ENCODE measurements around the gene NME8.
A peak's percentile ranks its signal among the peaks of the same experiment; 100 is the strongest.
"Not testable (repeated sequence)": the region's sequence is repeated elsewhere in the genome, so short reads cannot be mapped to it uniquely, and the experiment has no call there.

NME8 gene, protein sequence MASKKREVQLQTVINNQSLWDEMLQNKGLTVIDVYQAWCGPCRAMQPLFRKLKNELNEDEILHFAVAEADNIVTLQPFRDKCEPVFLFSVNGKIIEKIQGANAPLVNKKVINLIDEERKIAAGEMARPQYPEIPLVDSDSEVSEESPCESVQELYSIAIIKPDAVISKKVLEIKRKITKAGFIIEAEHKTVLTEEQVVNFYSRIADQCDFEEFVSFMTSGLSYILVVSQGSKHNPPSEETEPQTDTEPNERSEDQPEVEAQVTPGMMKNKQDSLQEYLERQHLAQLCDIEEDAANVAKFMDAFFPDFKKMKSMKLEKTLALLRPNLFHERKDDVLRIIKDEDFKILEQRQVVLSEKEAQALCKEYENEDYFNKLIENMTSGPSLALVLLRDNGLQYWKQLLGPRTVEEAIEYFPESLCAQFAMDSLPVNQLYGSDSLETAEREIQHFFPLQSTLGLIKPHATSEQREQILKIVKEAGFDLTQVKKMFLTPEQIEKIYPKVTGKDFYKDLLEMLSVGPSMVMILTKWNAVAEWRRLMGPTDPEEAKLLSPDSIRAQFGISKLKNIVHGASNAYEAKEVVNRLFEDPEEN

DNA sequence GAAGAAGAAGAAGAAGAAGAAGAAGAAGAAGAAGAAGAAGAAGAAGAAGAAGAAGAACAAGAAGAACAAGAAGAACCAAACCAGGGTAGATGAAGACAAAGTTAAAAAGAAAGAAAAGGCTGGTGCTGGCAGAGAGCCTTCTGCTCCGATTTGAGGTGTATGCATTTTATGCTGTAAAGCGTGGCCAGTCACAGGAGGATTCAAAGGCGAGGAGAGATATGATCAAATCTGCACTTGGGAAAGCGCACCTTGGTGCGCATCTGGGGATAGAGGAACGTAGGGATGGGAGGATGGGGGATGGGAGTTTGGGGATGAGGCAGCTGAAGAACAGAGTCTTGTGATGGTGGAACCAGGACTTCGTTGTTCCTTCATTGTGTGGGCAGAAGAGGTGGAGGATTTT lies at the start of gene NME8:
Gene NME8, plus strand, starts transcription at position 301 of the 400 bp plus-strand sequence. CDS start 1,670 bp downstream, outside the sequence.
- DNase-seq (ENCODE audit: low read depth): no peak

DNA sequence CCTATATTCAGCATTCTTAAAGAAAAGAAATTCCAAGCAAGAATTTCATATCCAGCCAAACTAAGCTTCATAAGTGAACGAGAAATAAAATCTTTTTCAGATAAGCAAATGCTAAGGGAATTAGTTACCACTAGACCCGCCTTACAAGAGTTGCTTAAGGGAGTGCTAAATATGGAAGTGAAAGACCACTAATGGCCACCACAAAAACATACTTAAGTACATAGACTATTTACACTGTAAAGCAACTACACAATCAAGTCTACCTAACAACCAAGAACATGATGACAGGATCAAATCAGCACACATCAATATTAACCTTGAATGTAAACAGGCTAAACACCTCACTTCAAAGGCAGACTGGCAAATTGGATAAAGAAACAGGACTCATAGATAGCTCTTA lies 42.2 kb upstream of the NME8 start:
- DNase-seq (ENCODE audit: low read depth): no peak

DNA sequence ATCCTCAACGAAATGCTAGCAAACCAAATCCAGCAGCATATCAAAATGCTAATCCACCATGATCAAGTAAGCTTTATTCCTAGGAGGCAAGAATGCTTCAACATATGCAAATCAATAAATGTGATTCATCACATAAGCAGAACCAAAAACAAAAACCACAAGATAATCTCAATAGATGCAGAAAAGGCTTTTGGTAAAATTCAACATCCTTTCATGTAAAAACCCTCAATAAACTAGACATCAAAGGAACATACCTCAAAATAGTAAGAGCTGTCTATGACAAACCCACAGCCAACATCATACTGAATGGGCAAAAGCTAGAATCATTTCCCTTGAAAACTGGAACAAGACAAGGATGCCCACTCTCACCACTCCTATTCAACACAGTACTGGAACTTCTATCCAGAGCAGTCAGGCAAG lies 36.2 kb upstream of the NME8 start:
- not testable (repeated sequence) for DNase-seq (ENCODE audit: low read depth)

DNA sequence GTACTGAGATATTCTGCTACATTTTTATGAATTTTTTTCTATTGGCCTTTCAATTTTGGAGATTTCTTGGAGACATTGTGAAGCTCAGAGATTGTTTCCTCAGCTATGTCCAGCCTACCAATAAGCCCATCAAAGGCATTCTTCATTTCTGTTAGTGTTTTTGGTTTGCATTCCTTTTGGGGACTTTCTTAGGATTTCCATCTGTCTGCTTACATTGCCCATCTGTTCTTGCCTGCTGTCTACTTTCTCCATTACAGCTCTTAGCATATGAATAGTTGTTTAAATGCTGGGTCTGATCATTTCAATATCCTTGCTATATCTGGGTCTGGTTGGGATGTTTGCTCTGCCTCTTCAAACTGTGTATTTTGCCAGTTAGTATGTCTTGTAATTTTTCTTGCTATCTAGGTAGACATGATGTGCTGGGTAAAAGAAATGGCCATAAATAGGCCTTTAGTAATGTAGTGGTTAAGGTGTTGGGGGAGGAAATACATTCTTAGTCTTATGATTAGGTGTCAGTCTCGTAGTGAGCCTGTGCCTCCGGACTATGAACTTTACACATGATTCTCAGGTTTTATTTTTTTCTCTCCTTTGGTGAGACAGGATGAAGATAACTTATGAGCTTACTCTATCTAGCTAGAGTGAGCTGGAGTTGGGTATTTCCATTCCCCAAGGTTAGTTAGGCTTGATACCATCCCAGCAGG lies 32.6 kb upstream of the NME8 start:
- no peak for DNase-seq (ENCODE audit: low read depth)

DNA sequence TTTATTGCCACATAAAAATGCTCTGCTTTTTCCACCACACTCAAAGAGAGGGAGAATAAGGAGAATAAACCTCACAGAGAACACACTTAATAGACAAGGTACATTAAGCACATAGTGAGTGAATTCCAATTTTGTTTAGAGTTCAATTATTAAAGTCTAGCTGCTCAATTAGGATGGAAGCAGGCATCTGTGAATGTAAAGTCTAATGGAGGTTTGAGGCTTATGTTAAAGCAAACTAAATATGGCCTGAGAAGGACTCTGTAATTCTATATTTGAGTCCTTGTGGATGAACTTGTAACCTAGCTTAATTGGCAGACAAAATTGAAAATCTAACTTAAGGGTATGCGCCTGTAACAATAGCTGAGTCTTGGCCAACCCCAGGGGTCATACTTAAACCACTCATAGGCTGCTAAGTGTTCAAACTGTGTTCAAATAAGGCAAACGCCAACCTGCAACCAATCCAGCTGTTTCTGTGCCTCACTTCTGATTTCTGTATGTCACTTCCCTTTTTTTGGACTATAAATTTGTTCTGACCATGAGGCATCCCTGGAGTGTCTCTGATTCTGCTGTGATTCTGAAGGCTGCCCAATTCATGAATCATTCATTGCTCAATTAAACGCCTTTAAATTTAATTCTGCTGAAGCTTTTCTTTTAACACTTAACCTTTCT lies 31.3 kb upstream of the NME8 start:
- DNase-seq (ENCODE audit: low read depth): no peak

DNA sequence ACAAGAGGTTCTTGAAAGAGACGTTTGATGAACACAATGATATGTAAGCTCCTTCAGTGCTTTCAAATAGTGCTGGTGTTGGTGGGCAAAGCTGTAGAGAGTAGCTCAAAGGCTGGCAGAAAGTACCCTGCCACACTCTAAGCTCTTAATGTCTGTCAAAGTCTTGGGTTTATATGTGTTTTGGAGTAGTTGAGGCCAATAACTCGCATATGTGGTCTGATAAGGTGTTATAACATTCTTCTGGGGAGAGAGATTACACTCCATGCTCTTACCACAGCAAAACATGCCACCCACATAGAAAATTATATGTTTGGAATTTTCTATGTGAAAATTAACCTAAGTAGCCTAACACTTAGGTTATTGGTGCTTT lies 30.8 kb upstream of the NME8 start:
- DNase-seq (ENCODE audit: low read depth): no peak

DNA sequence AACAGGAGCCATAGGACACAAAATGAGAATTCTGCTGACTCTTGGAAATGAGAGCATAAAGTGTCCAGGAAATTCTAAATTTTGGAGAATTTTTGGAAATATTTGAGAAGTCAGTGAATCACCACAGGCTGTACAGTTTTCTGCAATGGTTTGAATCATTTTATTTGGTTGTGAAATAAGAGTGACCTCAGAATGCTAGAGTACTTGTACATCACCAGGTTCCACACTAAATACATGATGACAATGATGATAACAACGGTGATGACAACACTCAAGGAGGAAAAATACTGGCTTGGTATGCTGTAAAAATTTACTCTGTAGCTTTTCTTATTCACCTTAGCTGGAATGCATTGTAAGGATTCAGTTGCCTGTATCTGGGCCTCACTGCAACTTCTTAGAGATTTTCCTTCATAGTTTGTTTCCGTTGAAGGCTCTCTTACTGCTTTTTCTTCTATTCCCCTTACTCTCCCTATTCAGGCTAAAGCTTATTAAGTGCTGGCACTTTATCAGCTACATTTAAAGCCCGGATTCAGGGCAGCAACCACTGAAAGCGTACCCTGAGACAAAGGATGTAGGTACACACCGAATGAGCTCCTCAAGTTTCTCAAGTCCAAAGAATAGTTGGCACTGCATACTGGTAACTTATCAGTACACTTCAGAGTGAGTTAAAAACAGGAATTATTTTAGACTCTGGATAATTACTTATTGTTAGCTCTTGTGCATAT lies 30.2 kb upstream of the NME8 start:
- DNase-seq (ENCODE audit: low read depth): no peak

DNA sequence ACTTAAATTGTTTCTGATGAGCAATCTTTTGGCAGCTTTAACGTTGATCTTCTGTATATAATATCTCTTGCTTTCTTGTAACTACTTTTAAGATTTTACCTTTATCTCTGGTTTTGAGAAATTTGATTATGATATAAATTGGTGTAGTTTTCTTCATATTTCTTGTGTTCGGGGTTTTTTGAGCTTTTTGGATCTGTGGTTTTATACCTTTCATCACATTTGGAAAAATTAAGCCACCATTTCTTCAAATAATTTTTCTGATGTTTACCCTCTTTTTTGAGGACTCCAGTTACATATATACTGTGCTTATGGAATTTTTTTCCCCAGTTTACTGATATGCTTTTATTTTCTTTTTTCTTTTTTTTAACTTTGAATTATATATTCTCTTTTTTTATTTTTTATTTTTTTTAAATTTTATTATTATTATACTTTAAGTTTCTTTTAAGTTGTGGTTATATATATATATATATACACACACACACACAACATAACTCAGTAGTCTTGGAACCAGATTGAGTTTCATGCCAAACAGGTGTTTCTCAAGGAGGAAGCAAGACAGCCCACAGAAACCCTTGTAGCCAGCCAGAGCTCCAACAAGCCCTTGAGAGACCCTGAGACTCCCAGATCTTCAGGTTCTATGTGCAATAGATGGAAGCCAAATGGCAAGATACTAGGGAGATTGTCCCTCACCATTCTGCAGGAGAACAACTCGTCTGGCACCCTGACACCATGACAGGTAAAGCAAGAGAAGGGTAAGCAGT lies 27.5 kb upstream of the NME8 start:
- no peak for DNase-seq (ENCODE audit: low read depth)

DNA sequence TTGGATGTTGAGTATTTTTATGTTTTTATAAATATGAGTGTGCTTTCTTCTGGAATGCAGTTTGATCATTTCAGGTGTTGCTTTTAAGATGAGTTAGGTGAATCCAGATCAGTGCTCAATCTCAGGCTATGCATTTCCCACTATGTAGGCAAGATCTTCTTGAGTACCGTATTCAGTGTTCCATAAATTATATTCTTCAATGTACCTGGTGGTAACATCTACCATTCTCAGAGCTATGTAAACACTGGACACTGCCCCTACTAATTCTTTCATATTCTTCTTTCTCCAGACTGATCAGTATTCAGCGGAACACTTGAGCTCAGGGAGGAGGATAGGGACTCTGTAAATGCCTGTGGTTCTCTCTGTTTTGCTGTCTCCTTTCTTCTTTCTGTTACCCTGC lies 25.5 kb upstream of the NME8 start:
- no peak for DNase-seq (ENCODE audit: low read depth)

DNA sequence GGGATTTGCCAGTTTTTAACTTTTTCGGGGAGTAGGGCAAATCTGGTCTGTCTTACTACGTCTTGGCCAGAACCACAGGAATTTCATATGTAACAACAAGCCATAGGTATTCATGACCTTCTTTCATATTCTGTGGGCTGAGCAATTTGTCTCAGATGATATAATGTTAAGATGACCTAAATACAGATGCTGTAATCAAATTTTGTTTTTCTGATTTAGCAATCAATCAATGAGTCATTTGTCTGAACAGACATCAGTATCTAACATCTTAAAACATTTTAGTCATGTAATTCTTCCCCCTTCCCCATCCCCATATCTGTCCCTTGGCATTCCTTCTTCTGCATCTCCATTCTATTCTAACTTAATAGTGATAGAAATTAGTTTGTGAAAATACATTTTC lies 24.8 kb upstream of the NME8 start:
- no peak for DNase-seq (ENCODE audit: low read depth)

DNA sequence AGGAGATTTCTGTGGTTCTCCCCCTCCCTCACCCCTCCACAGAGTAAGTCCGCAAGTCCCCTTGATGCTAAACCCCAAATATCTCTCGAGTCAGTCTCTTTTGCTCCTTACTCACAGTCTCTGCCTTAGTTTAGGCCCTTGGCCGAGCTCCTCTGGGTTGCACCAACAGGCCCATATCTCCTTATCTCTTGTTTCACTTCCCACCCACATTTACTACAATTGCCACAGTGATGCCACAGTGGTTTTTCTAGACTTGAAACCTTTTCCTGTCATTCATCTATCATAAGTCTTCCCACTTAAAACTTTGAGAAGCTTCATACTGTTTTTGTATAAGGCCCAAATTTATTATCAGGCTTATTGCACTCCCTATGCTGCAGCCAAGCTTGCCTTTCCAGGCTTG lies 23.4 kb upstream of the NME8 start:
- DNase-seq (ENCODE audit: low read depth): no peak

DNA sequence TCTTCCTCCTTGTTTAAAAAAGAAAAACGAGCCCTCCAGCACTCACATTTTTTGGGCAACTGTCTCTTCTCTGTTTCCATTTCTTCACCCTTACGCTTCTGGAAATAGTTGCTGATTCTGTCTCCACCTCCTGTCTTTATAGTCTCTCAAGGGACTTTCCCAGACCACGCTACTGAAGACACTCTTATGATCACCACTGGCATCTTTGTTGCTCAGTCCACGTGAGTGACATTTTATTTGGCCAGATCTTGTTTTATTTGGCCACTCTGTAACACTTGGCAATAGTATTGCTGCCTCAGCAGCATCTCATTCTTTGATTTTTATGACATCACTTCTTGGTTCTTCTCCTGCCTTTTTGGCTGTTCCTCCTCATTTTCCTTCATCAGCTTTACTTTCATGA lies 21.6 kb upstream of the NME8 start:
- DNase-seq (ENCODE audit: low read depth): no peak

DNA sequence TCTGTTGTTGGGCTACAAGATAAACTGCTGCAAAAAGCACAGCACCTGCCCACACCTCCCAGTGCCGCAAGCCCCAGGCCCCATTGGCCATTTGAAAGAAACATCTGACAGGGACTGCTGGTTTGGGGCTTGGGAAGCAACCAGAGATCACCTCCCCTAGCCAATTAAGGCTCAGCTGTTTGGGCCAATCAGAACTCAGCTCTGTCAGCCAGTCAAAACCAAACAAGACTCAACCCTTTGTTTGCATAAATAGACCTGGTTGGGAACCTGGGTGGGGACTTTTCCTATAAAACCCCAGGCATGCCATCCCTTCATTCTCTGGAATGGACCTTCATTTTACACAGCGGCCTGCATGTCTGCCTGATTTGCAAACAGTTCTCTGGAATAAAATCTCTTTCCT lies 17.2 kb upstream of the NME8 start:
- no peak for DNase-seq (ENCODE audit: low read depth)

DNA sequence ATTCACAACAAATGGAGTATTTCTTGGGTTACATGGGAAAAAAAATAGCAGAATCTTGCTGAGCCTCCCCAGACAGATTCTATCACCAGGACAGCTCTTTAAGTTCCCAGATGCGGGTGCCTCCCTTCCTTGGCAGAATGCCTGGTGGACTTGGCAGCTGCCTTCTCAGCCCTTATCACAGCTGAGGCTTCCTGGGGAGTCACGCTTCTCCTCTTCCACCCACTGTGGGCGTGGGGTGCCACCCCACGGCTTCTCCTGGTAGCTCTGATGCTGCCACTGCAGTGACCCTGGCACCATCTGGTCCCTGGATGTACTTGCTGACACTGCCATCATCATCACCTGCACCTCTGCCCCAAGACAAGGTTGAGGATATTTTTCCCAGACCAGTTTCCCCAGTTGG lies 16.2 kb upstream of the NME8 start:
- DNase-seq (ENCODE audit: low read depth): no peak

DNA sequence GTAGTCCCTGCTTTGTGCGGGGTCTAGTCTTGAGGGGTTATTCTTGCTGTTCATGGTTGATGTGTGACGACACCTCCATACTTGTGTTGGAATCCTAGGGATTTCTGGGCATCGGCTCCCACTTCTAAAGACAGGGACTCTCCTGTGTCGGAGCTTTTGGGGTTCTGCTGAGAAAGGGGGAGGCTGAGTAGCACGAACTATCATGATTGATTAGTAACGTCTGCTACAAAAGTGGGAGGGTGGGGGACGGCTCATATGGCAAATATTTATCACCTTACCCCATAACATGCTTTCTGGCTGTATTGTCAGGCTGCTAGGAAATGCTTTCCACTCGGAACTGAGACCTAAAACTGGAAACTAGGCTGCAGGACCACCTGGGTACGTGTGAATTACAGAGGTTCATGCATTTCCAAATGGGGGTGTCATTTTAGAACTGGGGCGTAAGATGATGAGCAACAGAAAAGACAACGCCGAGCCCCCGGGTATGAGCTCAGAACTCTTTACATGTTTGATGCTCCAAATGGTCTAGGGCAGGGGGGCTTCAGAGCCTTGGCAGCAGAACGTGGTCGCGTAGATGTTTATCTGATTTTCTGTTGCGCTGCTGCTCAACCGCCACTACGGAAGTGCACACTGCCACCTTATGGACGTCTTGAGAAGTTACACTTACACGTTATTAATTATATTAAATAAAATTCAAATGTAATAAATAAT lies 15.1 kb upstream of the NME8 start:
- DNase-seq (ENCODE audit: low read depth): peak; percentile 58

DNA sequence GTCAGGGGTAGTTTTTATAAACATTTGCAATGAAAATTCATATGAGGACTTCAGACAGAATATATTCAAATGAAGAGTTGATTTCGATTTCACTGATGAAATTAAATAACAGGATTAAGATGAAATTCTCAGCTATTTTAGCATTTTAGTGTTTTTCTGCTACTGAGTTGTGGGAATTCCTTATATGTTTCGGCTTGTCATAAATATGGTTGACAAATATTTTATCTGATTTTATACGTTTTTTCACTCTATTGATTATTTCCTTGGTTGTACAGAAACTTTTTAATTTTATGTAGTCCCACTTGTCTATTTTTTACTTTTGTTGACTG lies 14.6 kb upstream of the NME8 start:
- no peak for DNase-seq (ENCODE audit: low read depth)

DNA sequence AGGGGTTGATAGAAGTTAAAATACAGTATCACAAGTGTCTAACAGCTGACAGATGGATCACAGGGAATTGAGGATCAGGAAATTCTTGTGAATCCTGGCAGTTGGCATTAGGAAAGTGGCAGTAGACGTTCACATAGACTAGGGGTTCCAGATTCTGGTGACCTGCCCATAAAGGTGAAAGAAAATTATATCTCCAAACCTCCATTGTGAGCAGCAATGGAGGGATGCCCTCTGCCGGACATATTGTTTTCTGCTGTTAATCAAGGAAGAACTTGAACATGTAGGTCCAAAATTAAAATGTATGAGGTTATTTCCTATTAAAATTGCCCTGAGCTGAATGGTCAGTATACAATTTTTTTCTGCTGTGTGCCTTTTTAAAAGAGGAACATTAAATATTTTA lies 5.1 kb downstream of the NME8 start:
- DNase-seq (ENCODE audit: low read depth): no peak

DNA sequence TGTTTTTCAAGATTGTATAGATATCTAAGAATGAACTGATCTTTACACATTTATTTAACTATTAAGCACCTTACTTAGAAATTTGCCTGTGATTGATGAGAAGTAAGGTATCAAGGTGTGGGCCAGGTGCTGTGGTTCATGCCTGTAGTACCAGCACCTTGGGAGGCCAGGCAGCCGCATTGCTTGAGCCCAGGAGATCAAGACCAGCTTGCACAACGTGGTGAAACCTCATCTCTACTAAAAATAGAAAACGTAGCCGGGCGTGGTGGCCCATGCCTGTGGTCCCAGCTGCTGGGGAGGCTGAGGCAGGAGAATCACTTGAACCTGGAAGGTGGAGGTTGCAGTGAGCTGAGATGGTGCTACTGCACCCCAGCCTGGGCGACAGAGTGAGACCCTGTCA lies 33.7 kb downstream of the NME8 start:
- no peak for DNase-seq (ENCODE audit: low read depth)

DNA sequence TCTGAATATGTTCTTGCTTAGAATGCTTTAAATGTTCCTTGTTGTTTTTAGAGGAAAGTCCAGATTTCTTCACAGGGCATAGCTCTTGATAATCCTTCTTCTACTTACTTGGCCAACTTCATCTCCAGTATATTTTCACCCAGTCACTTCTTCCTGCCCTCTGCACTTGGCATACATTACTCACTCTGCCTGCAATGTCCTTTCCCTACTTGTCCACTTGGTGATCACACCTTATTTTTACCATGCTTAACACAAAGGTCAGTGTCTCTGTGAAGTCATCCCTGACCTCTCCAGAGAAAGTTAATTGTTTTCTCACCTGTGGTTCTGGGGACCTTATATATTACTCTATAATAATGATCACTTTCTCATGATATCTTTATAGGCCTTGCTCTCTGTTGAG lies 45.0 kb downstream of the NME8 start:
- DNase-seq (ENCODE audit: low read depth): no peak

DNA sequence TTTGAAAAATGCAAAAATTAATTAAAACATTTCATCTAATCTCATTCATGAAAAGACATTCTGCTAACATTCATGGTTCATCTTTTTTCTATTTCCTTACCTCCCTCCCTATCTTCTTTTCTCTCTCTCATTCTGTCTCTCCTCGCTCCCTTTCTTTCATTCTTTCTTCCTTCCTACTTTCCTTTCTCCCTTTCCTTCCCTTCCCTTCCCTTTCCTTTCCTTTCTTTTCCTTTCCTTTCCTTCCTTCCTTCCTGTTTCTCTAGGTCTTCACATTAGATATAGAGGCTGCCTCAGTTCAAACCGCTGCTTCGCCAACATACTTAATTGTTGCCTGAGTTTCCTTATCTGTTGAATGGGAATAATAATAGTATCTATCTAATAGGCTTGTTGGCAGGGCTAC lies 46.3 kb downstream of the NME8 start:
- DNase-seq (ENCODE audit: low read depth): no peak

DNA sequence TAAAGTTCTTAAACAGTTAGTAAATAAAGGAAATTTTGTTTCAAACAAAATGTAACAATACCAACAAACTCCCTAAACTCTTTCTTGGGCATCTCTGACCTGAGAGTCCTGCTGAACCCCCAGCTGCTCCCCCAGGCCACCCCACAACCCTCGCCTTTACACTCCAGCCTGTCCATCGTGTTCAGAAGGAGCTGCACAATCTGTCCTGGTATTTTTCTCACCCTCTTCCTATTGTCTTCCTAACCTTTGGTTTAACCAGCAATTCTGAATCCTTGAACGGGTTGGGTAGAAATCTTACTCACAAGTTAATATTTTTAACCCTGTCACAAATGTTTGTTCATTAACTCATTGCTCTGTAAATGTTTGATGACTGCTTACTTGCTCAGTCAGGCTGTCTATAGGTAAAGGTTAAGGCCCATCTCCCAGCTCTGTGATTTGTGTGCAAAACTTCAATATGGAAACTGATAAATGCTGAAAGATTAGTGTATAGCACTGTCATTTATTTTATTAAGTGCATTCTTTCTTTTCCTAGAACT lies 51.4 kb downstream of the NME8 start:
- DNase-seq (ENCODE audit: low read depth): no peak
